Measurements from ENCODE around the gene PRSS57. TPM values are rescaled to one million over a fixed set of nuclear protein-coding genes. Genes with fewer than 3 reads are reported as not detected.
A peak's percentile ranks its signal among the peaks of the same experiment; 100 is the strongest.

The PRSS57 gene
- total and polyA plus RNA-seq, 2 of the 8 experiments (the other 6 are each of a cell fraction or from before 2014, with no cell fraction given), result not detected

DNA sequence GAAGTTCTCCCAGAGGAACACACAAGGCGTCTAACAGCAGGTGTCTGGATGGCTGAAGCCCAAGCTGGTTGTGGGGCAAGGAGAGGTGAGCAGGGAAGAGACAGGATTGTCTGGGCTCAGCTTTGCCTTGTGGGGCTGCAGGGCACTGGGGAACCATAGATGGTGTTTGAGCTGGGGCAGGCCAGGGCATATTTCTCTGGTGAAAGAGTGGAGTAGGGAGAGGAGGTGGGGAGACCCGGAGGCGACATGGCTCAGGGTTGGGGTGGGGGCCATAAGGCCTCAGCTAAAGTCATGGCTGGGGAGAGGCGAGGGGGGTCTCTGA is 8.0 kb upstream of the PRSS57 start:
- peak overlapping the region; percentile 48; the same call in 1 of the 2 replicates for H3K18ac ChIP-seq (ENCODE audit: extremely low read depth, low read length)
- ChIA-PET CTCF (ENCODE audit: partially characterized antibody) (interaction anchor here (0.8 to 3.7 kb wide), 9 partner anchors 15 to 192 kb away, joined by 3 to 15 read pairs (median 4); partner anchors contain the start of genes FSTL3 and POLRMT), POLR2A (ENCODE audit: partially characterized antibody) (interaction anchor here (0.9 to 2.0 kb wide), 7 partner anchors 13 to 608 kb away, joined by 3 to 11 read pairs (median 4); partner anchors contain the start of gene BSG)
- H4K91ac ChIP-seq (replicated peaks; ENCODE audit: insufficient read length, low read length), result peak overlapping the region; percentile 89
- H3K9ac ChIP-seq (replicated peaks in 1 of 4; ENCODE audit: extremely low read depth in 1 of 4, low read depth in 3 of 4, low read length in 3 of 4), result no peak overlapping the region
- no peaks in the 10 kb centered on the region for H3K9me3 ChIP-seq (ENCODE audit: insufficient read depth in 2 of 2, low read depth in 1 of 2, low read length in 1 of 2)
- H3K36me3 ChIP-seq (ENCODE audit: control insufficient read depth in 2 of 4, insufficient read depth in 4 of 4, low read length in 3 of 4), result no peaks in the 10 kb centered on the region
- H3K4me2 ChIP-seq (ENCODE audit: insufficient read depth in 1 of 2, low read depth in 2 of 2, low read length in 2 of 2), result peak overlapping the region; percentile 1 to 59; a peak in 3 of 4 replicates
- H3K4me1 ChIP-seq (replicated peaks in 1 of 4; ENCODE audit: control insufficient read depth in 3 of 4, insufficient read depth in 4 of 4, low read length in 3 of 4), result peaks cover 0 to 8% (median 3%) of the 10 kb centered on the region in 4 experiments; a peak in 6 of 7 replicates
- peak overlapping the region; percentile 75; the same call in 1 of the 2 replicates for H2BK5ac ChIP-seq (ENCODE audit: low read depth, low read length)
- H2BK15ac ChIP-seq (ENCODE audit: low read length), result no peak overlapping the region
- peak overlapping the region; percentile 86; the same call in 1 of the 2 replicates for H2BK20ac ChIP-seq (ENCODE audit: low read length)
- peak overlapping the region; percentile 17; the same call in 1 of the 2 replicates for H2BK12ac ChIP-seq (ENCODE audit: low read depth, low read length)
- H3K56ac ChIP-seq (replicated peaks; ENCODE audit: insufficient read length, low read depth, low read length), result peak overlapping the region; percentile 6
- peak overlapping the region; percentile 80; the same call in 1 of the 2 replicates for H2AK5ac ChIP-seq (ENCODE audit: low read depth, low read length)
- no peaks in the 10 kb centered on the region for H3K79me1 ChIP-seq (ENCODE audit: low read depth, low read length)
- peak overlapping the region; percentile 43 for H2BK120ac ChIP-seq (replicated peaks; ENCODE audit: low read depth, low read length)
- peak overlapping the region; percentile 91 for H3K4ac ChIP-seq (replicated peaks; ENCODE audit: insufficient read length, low read depth, low read length)
- H3K14ac ChIP-seq (ENCODE audit: insufficient read length), result no peak overlapping the region
- no peak overlapping the region for H3K23ac ChIP-seq (ENCODE audit: insufficient read length)
- peaks cover 3% of the 10 kb centered on the region; the same call in 1 of the 2 replicates for H3K23me2 ChIP-seq (ENCODE audit: low read depth, low read length)
- no peaks in the 10 kb centered on the region for H3K27me3 ChIP-seq (replicated peaks in 1 of 4; ENCODE audit: control insufficient read depth in 3 of 4, extremely low read depth in 1 of 4, insufficient read depth in 3 of 4, low read length in 3 of 4)
- DNase-seq (ENCODE audit: low read depth in 1 of 2, low spot score in 2 of 2) (no peak), FAIRE-seq (no peak)
- H3K4me3 ChIP-seq (ENCODE audit: extremely low read depth in 1 of 4, insufficient read depth in 2 of 4, low read depth in 3 of 4, low read length in 4 of 4), result peak overlapping the region in 3 of 4 experiments; percentile 23 to 45 (median 23); a peak in 5 of 8 replicates
- H2AFZ ChIP-seq (ENCODE audit: low read length), result no peak overlapping the region
- 50% methylated on average over 2 of the region's 4 CpGs; no CpG with 5 or more reads in 1 of the 2 experiments for WGBS, 2 experiments (ENCODE audit: extremely low coverage in 1 of 2, insufficient coverage in 1 of 2, insufficient read length in 1 of 2, insufficient replicate concordance in 2 of 2, low coverage in 1 of 2, low lambda C conversion rate in 2 of 2, missing lambda C conversion rate in 1 of 2)
- peak overlapping the region; percentile 48 for H4K5ac ChIP-seq (ENCODE audit: insufficient read length, low read depth, low read length)
- no peaks in the 10 kb centered on the region for H4K20me1 ChIP-seq (replicated peaks in 1 of 2; ENCODE audit: control insufficient read depth in 1 of 2, insufficient read depth in 2 of 2, low read length in 2 of 2)
- H3K79me2 ChIP-seq (ENCODE audit: control insufficient read depth in 1 of 2, insufficient read depth in 2 of 2, low read length in 2 of 2), result no peaks in the 10 kb centered on the region
- no peak overlapping the region for H3K27ac ChIP-seq (ENCODE audit: low read depth, low read length)
- peak overlapping the region; percentile 35; the same call in 1 of the 2 replicates for H4K8ac ChIP-seq (ENCODE audit: extremely low read depth, insufficient read depth, low read length)
- TF ChIP-seq RBBP5 (IDR thresholded peaks at IDR 0.05; ENCODE audit: borderline replicate concordance, low read depth, low read length) (no peak), JUND (IDR thresholded peaks at IDR 0.05; ENCODE audit: low read length) (no peak), CBX8 (IDR thresholded peaks at IDR 0.05; ENCODE audit: borderline replicate concordance, low read depth, low read length) (no peak), CHD1 (IDR thresholded peaks at IDR 0.05; ENCODE audit: low read depth, low read length) (no peak), SUZ12 (IDR thresholded peaks at IDR 0.05; ENCODE audit: low read length) (no peak), CHD2 (IDR thresholded peaks at IDR 0.05; ENCODE audit: low read length) (no peak), KDM1A (IDR thresholded peaks at IDR 0.05; ENCODE audit: borderline replicate concordance, low read length) (peak; percentile 99), BACH1 (IDR thresholded peaks at IDR 0.05; ENCODE audit: low read length) (no peak), YY1 (IDR thresholded peaks at IDR 0.05; ENCODE audit: low read depth, low read length) (no peak), CREB1 (IDR thresholded peaks at IDR 0.05) (no peak), HDAC2 (IDR thresholded peaks at IDR 0.05; ENCODE audit: borderline replicate concordance in 1 of 2, low read depth in 2 of 2, low read length in 2 of 2) (peak in 1 of 2 experiments; percentile 98; a peak in 1 of 4 replicates), CBX5 (IDR thresholded peaks at IDR 0.05; ENCODE audit: low read depth, low read length) (no peak)

Measured in H1 (cell line).